HepG2 (cell line): ENCODE results near the gene SDR39U1. TPM values are rescaled to one million over a fixed set of nuclear protein-coding genes. Genes with fewer than 3 reads are reported as not detected.

Experiments used
- ATF7-NPFF ChIP-seq: sonication (generic); formaldehyde crosslinking; IDR thresholded peaks from 2 replicates; pipeline ENCODE4 v1.8.1; 2023; ENCODE audit warnings: mild to moderate bottlenecking, low read depth, missing genetic modification reagents, moderate library complexity
- ATM ChIP-seq: fragments of 450-650 bp; IDR thresholded peaks from 2 replicates; pipeline ENCODE4 v1.7.1; 2017; ENCODE audit warnings: mild to moderate bottlenecking, borderline replicate concordance
- CENPT ChIP-seq: sonication (generic); formaldehyde crosslinking; IDR thresholded peaks from 2 replicates; pipeline ENCODE4 v1.8.0; 2022; ENCODE audit warnings: low read depth, mild to moderate bottlenecking, moderate library complexity, missing genetic modification reagents
- FOXK2 ChIP-seq: fragments of 450-650 bp; IDR thresholded peaks from 2 replicates; pipeline ENCODE4 v1.6.1; 2016
- FOXO4 ChIP-seq: sonication (generic); formaldehyde crosslinking; conservative IDR thresholded peaks from 2 replicates; pipeline ENCODE4 v1.8.1; 2023; ENCODE audit warnings: missing genetic modification reagents
- HNF1A ChIP-seq, 2 experiments: sonication (generic) in 1 of 2; formaldehyde crosslinking in 1 of 2; IDR thresholded peaks; 2 replicates each; pipeline versions ENCODE4 v1.4.0 to v1.6.1; 2016 to 2020; ENCODE audit warnings: borderline replicate concordance in 1 of 2, low read depth in 1 of 2, mild to moderate bottlenecking in 1 of 2, missing genetic modification reagents in 1 of 2
- IKZF4 ChIP-seq: sonication (generic); formaldehyde crosslinking; IDR thresholded peaks from 2 replicates; pipeline ENCODE4 v1.5.1; 2020; ENCODE audit warnings: borderline replicate concordance, mild to moderate bottlenecking, low read depth, missing genetic modification reagents; ENCODE audit errors: not compliant biosample characterization
- IKZF5 ChIP-seq: IDR thresholded peaks from 2 replicates; pipeline ENCODE4 v1.6.1; 2018; ENCODE audit warnings: missing genetic modification reagents, mild to moderate bottlenecking, missing compliant biosample characterization
- JUNB ChIP-seq: sonication (generic); formaldehyde crosslinking; IDR thresholded peaks from 2 replicates; pipeline ENCODE4 v1.8.0; 2022; ENCODE audit warnings: missing genetic modification reagents, mild to moderate bottlenecking, borderline replicate concordance
- KDM5A ChIP-seq: fragments of 200-600 bp; sonication (generic); IDR thresholded peaks from 2 replicates; pipeline ENCODE4 v1.7.0; 2018; ENCODE audit warnings: antibody characterized with exemption, mild to moderate bottlenecking, low read length, borderline replicate concordance
- MBD4 ChIP-seq: IDR thresholded peaks from 2 replicates; pipeline ENCODE4 v1.6.1; 2012; ENCODE audit warnings: low read length, inconsistent platforms, borderline replicate concordance
- NBN ChIP-seq: fragments of 450-650 bp; conservative IDR thresholded peaks from 2 replicates; pipeline ENCODE4 v1.6.1; 2017
- NCOA1 ChIP-seq: sonication (generic); formaldehyde crosslinking; IDR thresholded peaks from 2 replicates; pipeline ENCODE4 v1.9.0; 2021; ENCODE audit warnings: missing genetic modification reagents
- NR2F6 ChIP-seq, 2 experiments: IDR thresholded peaks; 2 replicates each; pipeline ENCODE4 v1.6.1; 2016; ENCODE audit warnings: antibody characterized with exemption in 1 of 2, mild to moderate bottlenecking in 1 of 2
- TEAD3 ChIP-seq: optimal IDR thresholded peaks from 2 replicates; pipeline ENCODE3; 2016; ENCODE audit warnings: borderline replicate concordance
- ZFP41 ChIP-seq: sonication (generic); formaldehyde crosslinking; IDR thresholded peaks from 2 replicates; pipeline ENCODE4 v1.4.0; 2020; ENCODE audit warnings: mild to moderate bottlenecking, missing genetic modification reagents, borderline replicate concordance
- ZNF552 ChIP-seq: sonication (generic); formaldehyde crosslinking; IDR thresholded peaks from 2 replicates; pipeline ENCODE4 v1.9.0; 2022; ENCODE audit warnings: missing genetic modification reagents, mild to moderate bottlenecking, borderline replicate concordance
- ZNF598 ChIP-seq: sonication (generic); formaldehyde crosslinking; IDR thresholded peaks from 2 replicates; pipeline ENCODE4 v1.5.1; 2020; ENCODE audit warnings: mild to moderate bottlenecking, missing genetic modification reagents, borderline replicate concordance
- ZNF720 ChIP-seq: sonication (generic); formaldehyde crosslinking; IDR thresholded peaks from 2 replicates; pipeline ENCODE4 v1.4.0; 2020; ENCODE audit warnings: missing genetic modification reagents
- ZNF772 ChIP-seq: sonication (generic); formaldehyde crosslinking; IDR thresholded peaks from 2 replicates; pipeline ENCODE4 v1.5.0; 2020; ENCODE audit warnings: mild to moderate bottlenecking, missing genetic modification reagents
- ZSCAN29 ChIP-seq: sonication (generic); formaldehyde crosslinking; conservative IDR thresholded peaks from 2 replicates; pipeline ENCODE4 v1.4.0; 2020; ENCODE audit warnings: mild to moderate bottlenecking, missing genetic modification reagents
- polyA plus RNA-seq, 8 experiments: library from polyadenylated mRNA; depleted of rRNA in 3 of 8; stranded (reverse) in 7 of 8; unstranded in 1 of 8; fragments of >200 nt; fragmentation: Illumina TruSeq in 4 of 8; extraction: Trizol in 4 of 8; gene quantifications; 2 replicates each; pipeline versions ENCODE4 v1.2.1 to v1.2.3, GENCODE V29; 2011 to 2016; ENCODE audit warnings: low read depth in 4 of 8, missing spikeins in 1 of 8, mixed read lengths in 1 of 8; ENCODE audit not compliant: insufficient read depth in 1 of 8
- total RNA-seq, 5 experiments: library from RNA; depleted of rRNA; stranded (reverse); fragments of >200 nt; fragmentation: Illumina TruSeq; extraction: Trizol; gene quantifications; 2 replicates each; pipeline ENCODE4 v1.2.3, GENCODE V29; 2016; ENCODE audit warnings: low read depth in 1 of 5

Gene SDR39U1
- total and polyA plus RNA-seq, 2 of the 13 experiments (the other 11 are each of a cell fraction or from before 2014, with no cell fraction given): 34.4 to 129 TPM

- TF ChIP-seq HNF1A (IDR thresholded peaks at IDR 0.05; ENCODE audit: low read depth) (0 out of 2 replicates have a peak, but pooled peaks have one; percentile 14), HNF1A (CRISPR knock-in tag; IDR thresholded peaks at IDR 0.05; ENCODE audit: borderline replicate concordance) (no peak), NBN (peak; percentile 72; the same call in 1 of the 2 replicates), CENPT (CRISPR knock-in tag) (no peak), ATM (no peak), MBD4 (no peak), ZSCAN29 (CRISPR knock-in tag) (no peak), TEAD3 (CRISPR knock-in tag) (no peak), ATF7-NPFF (CRISPR knock-in tag) (peak; percentile 18; the same call in 1 of the 2 replicates), IKZF5 (CRISPR knock-in tag) (no peak), KDM5A (0 out of 2 replicates have a peak, but pooled peaks have one; percentile 17), ZFP41 (CRISPR knock-in tag) (no peak), JUNB (CRISPR knock-in tag) (0 out of 2 replicates have a peak, but pooled peaks have one; percentile 15), FOXO4 (CRISPR knock-in tag) (0 out of 2 replicates have a peak, but pooled peaks have one; percentile 67), ZNF772 (CRISPR knock-in tag) (0 out of 2 replicates have a peak, but pooled peaks have one; percentile 11), ZNF720 (CRISPR knock-in tag) (0 out of 2 replicates have a peak, but pooled peaks have one; percentile 7), ZNF598 (CRISPR knock-in tag) (no peak), FOXK2 (0 out of 2 replicates have a peak, but pooled peaks have one; percentile 52), NR2F6 (IDR thresholded peaks at IDR 0.05) (0 out of 2 replicates have a peak, but pooled peaks have one; percentile 12), NR2F6 (CRISPR knock-in tag; IDR thresholded peaks at IDR 0.05) (no peak), NCOA1 (CRISPR knock-in tag) (0 out of 2 replicates have a peak, but pooled peaks have one; percentile 39), ZNF552 (0 out of 2 replicates have a peak, but pooled peaks have one; percentile 25), IKZF4 (no peak)
Measured at GRCh38 chr14:24426150-24426911, 16.2 kb downstream of the SDR39U1 start (continued).
